Upper lobe of left lung (tissue), 4 donors: ENCODE results near the gene RIN1.

Source experiments
- EP300 ChIP-seq, 4 donors: sonication (generic); formaldehyde crosslinking; IDR thresholded peaks; one replicate each; pipeline ENCODE4 v1.5.1; 2017; ENCODE audit warnings: antibody characterized with exemption in 4 of 4, control low read depth in 2 of 4
- POLR2A ChIP-seq, 4 donors: fragments of 450-650 bp; IDR thresholded peaks; one replicate each; pipeline ENCODE4 v1.5.1; 2016 to 2017; ENCODE audit warnings: antibody characterized with exemption in 4 of 4, mild to moderate bottlenecking in 2 of 4
- POLR2AphosphoS5 ChIP-seq, 2 donors: sonication (generic); formaldehyde crosslinking; IDR thresholded peaks; one replicate each; pipeline ENCODE4 v1.5.1; 2017; ENCODE audit warnings: antibody characterized with exemption in 2 of 2
- TF ChIP-seq, protein P1 (sequence below), 6 experiments: fragments of 450-650 bp in 4 of 6; fragments of 200-600 bp in 2 of 6; sonication (generic) in 2 of 6; IDR thresholded peaks; one replicate each; pipeline ENCODE4 v1.5.1; 2016 to 2019; ENCODE audit warnings: antibody characterized with exemption in 6 of 6

DNA sequence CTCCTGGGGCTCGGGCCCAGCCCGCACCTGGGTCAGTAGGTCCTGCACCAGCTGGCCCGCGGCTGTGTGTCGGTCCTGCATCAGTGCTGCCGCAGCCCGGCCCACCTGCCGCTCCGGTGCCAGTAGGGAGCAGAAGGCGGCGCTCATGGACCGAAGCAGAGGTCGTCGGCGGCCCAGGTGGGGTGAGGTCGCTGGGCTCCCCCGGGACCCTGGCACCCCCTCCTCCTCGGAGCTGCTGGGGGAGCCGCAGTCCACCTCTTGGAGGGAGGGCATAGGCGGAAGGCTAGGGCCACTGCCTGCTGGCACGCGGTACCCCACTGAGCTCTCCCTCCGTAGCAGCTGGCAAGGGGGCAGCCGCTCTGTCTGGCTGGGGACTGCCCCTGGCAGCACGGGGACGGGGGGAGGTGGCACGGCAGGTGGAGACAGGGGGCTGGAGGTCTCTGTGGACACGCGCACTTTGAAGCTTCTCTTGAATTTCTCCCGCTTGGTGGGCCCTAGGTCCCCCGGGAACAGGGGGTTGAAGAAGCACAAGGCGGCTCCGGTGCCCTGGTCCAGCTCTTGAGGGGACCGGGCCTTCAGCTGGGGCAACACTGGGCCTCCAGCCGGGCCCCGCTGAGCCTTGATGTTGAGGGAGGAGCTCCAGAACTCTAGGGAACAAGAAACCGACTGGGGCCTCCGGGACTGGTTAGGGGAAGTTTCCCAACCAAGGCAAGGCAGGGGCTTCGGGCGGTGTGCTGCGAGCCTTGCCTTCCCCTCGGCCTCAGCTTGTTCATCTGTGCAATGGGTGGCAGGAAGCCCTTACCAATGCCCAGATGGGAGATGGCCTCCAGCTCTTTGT, 1.4 kb downstream of the RIN1 start:
- TF ChIP-seq, protein P1, sequence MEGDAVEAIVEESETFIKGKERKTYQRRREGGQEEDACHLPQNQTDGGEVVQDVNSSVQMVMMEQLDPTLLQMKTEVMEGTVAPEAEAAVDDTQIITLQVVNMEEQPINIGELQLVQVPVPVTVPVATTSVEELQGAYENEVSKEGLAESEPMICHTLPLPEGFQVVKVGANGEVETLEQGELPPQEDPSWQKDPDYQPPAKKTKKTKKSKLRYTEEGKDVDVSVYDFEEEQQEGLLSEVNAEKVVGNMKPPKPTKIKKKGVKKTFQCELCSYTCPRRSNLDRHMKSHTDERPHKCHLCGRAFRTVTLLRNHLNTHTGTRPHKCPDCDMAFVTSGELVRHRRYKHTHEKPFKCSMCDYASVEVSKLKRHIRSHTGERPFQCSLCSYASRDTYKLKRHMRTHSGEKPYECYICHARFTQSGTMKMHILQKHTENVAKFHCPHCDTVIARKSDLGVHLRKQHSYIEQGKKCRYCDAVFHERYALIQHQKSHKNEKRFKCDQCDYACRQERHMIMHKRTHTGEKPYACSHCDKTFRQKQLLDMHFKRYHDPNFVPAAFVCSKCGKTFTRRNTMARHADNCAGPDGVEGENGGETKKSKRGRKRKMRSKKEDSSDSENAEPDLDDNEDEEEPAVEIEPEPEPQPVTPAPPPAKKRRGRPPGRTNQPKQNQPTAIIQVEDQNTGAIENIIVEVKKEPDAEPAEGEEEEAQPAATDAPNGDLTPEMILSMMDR (IDR thresholded peaks at IDR 0.05): no peak
- TF ChIP-seq POLR2A (IDR thresholded peaks at IDR 0.05) (no peak), POLR2AphosphoS5 (IDR thresholded peaks at IDR 0.05) (no peak), EP300 (IDR thresholded peaks at IDR 0.05) (no peak)
